Liver (tissue), 9 donors: ENCODE measurements around the gene RBBP6. TPM values are rescaled to one million over a fixed set of nuclear protein-coding genes. Genes with fewer than 3 reads are reported as not detected.

Experiments used
- DNase-seq: peaks from one replicate; pipeline ENCODE4 v3.0.0-alpha.2; 2017; ENCODE audit warnings: low spot score
- H3K27ac ChIP-seq, 2 donors: one replicate each; pipeline ENCODE4 v1.7.0; 2013; ENCODE audit warnings: inconsistent platforms in 2 of 2, low read length in 2 of 2, control low read depth in 1 of 2, low read depth in 1 of 2, mild to moderate bottlenecking in 1 of 2
- H3K27me3 ChIP-seq, 4 donors: one replicate each; pipeline versions ENCODE4 v1.6.1 to v1.7.0; 2013; ENCODE audit warnings: low read length in 3 of 4, inconsistent platforms in 1 of 4, mild to moderate bottlenecking in 1 of 4, moderate library complexity in 1 of 4; ENCODE audit not compliant: control insufficient read depth in 4 of 4, insufficient read depth in 4 of 4
- H3K36me3 ChIP-seq, 4 donors: one replicate each; pipeline versions ENCODE4 v1.6.1 to v1.7.0; 2013; ENCODE audit warnings: low read length in 3 of 4, mild to moderate bottlenecking in 3 of 4, low read depth in 1 of 4, moderate library complexity in 1 of 4; ENCODE audit not compliant: control insufficient read depth in 4 of 4, insufficient read depth in 3 of 4
- H3K4me1 ChIP-seq, 4 donors: one replicate each; pipeline versions ENCODE4 v1.6.1 to v1.7.0; 2013; ENCODE audit warnings: low read length in 3 of 4, mild to moderate bottlenecking in 3 of 4, moderate library complexity in 1 of 4; ENCODE audit not compliant: control insufficient read depth in 4 of 4, insufficient read depth in 4 of 4
- H3K4me3 ChIP-seq, 3 donors: one replicate each; pipeline versions ENCODE4 v1.6.1 to v1.7.0; 2013; ENCODE audit warnings: low read length in 3 of 3, control low read depth in 1 of 3, low read depth in 1 of 3, mild to moderate bottlenecking in 1 of 3
- H3K9ac ChIP-seq, 2 donors: one replicate each; pipeline ENCODE4 v1.7.0; 2013; ENCODE audit warnings: low read length in 2 of 2, mild to moderate bottlenecking in 2 of 2, moderate library complexity in 2 of 2, control low read depth in 1 of 2, low read depth in 1 of 2
- H3K9me3 ChIP-seq, 4 donors: one replicate each; pipeline versions ENCODE4 v1.6.1 to v1.7.0; 2013; ENCODE audit warnings: low read length in 3 of 4; ENCODE audit not compliant: control insufficient read depth in 4 of 4
- ATF3 ChIP-seq: IDR thresholded peaks from 2 replicates; pipeline ENCODE4 v1.6.1; 2016; ENCODE audit warnings: antibody characterized with exemption
- EGR1 ChIP-seq, 2 donors: IDR thresholded peaks; 2 replicates each; pipeline ENCODE4 v1.6.1; 2016 to 2018; ENCODE audit warnings: antibody characterized with exemption in 2 of 2, low read depth in 2 of 2
- FOXA1 ChIP-seq: IDR thresholded peaks from 2 replicates; pipeline ENCODE4 v1.6.1; 2016; ENCODE audit warnings: antibody characterized with exemption
- FOXA2 ChIP-seq: IDR thresholded peaks from 2 replicates; pipeline ENCODE4 v1.6.1; 2016; ENCODE audit warnings: antibody characterized with exemption
- GABPA ChIP-seq, 2 donors: IDR thresholded peaks in 1 of 2; conservative IDR thresholded peaks in 1 of 2; 2 replicates each; pipeline ENCODE4 v1.6.1; 2016; ENCODE audit warnings: antibody characterized with exemption in 2 of 2, mild to moderate bottlenecking in 1 of 2, moderate library complexity in 1 of 2
- HNF4A ChIP-seq, 2 donors: conservative IDR thresholded peaks; 2 replicates each; pipeline ENCODE4 v1.6.1; 2016; ENCODE audit warnings: antibody characterized with exemption in 2 of 2, mild to moderate bottlenecking in 2 of 2
- HNF4G ChIP-seq: IDR thresholded peaks from 2 replicates; pipeline ENCODE4 v1.6.1; 2016; ENCODE audit warnings: antibody characterized with exemption
- JUND ChIP-seq, 2 donors: IDR thresholded peaks; 2 replicates each; pipeline ENCODE4 v1.6.1; 2016; ENCODE audit warnings: antibody characterized with exemption in 2 of 2
- MAX ChIP-seq: IDR thresholded peaks from 2 replicates; pipeline ENCODE4 v1.6.1; 2016; ENCODE audit warnings: antibody characterized with exemption
- NR2F2 ChIP-seq: IDR thresholded peaks from 2 replicates; pipeline ENCODE4 v1.6.1; 2016; ENCODE audit warnings: antibody characterized with exemption
- RAD21 ChIP-seq, 2 donors: IDR thresholded peaks; 2 replicates each; pipeline ENCODE4 v1.6.1; 2016; ENCODE audit warnings: antibody characterized with exemption in 2 of 2, mild to moderate bottlenecking in 2 of 2
- RXRA ChIP-seq, 2 donors: IDR thresholded peaks; 2 replicates each; pipeline ENCODE4 v1.6.1; 2017 to 2018; ENCODE audit warnings: antibody characterized with exemption in 2 of 2, mild to moderate bottlenecking in 1 of 2
- SP1 ChIP-seq: IDR thresholded peaks from 2 replicates; pipeline ENCODE4 v1.6.1; 2018; ENCODE audit warnings: antibody characterized with exemption, mild to moderate bottlenecking
- TAF1 ChIP-seq: conservative IDR thresholded peaks from 2 replicates; pipeline ENCODE4 v1.6.1; 2016; ENCODE audit warnings: antibody characterized with exemption, mild to moderate bottlenecking
- YY1 ChIP-seq: IDR thresholded peaks from 2 replicates; pipeline ENCODE4 v1.6.1; 2016; ENCODE audit warnings: antibody characterized with exemption, mild to moderate bottlenecking
- WGBS: extraction: QIAGEN DNeasy Blood & Tissue Kit; methylation state at CpG from one replicate; pipeline ENCODE4 v1.1.7; 2013; 5-methylcytosine and 5-hydroxymethylcytosine counted together
- polyA plus RNA-seq, 2 donors: library from polyadenylated mRNA; stranded (reverse) in 1 of 2; unstranded in 1 of 2; fragments of 200-250 nt in 1 of 2; fragments of >200 nt in 1 of 2; fragmentation: Nextera tagmentation in 1 of 2; extraction: Ambion mirVana in 1 of 2; gene quantifications; one replicate each; pipeline versions ENCODE4 v1.2.1 to v1.2.3, GENCODE V29; 2013 to 2015
- total RNA-seq, 2 donors: library from RNA; depleted of rRNA; stranded (reverse); fragments of >200 nt; gene quantifications; one replicate each; pipeline ENCODE4 v1.2.3, GENCODE V29; 2014
- TF ChIP-seq, protein P1 (sequence below): fragments of 150-350 bp; IDR thresholded peaks from 2 replicates; pipeline ENCODE4 v1.5.1; 2017; ENCODE audit warnings: improper control_type of control experiment, low read depth, low read length; ENCODE audit not compliant: missing input control
- TF ChIP-seq, protein P2 (sequence below): IDR thresholded peaks from 2 replicates; pipeline ENCODE4 v1.6.1; 2016; ENCODE audit warnings: antibody characterized with exemption, mild to moderate bottlenecking
- TF ChIP-seq, protein P3 (sequence below): IDR thresholded peaks from 2 replicates; pipeline ENCODE4 v1.6.1; 2016; ENCODE audit warnings: antibody characterized with exemption
- donor health status: healthy.
- donor health status: healthy.
- donor health status: healthy.
- donor health status: healthy.
- donor health status: healthy.

Gene RBBP6
- total and polyA plus RNA-seq, 4 donors: 8.1 to 35.8 (median 11.8) TPM

- TF ChIP-seq RXRA (IDR thresholded peaks at IDR 0.05): no peak
- no peak for TF ChIP-seq FOXA1
These were observed 660 bp downstream of the RBBP6 start (continued) for GRCh38 chr16:24539850-24540601.

DNA sequence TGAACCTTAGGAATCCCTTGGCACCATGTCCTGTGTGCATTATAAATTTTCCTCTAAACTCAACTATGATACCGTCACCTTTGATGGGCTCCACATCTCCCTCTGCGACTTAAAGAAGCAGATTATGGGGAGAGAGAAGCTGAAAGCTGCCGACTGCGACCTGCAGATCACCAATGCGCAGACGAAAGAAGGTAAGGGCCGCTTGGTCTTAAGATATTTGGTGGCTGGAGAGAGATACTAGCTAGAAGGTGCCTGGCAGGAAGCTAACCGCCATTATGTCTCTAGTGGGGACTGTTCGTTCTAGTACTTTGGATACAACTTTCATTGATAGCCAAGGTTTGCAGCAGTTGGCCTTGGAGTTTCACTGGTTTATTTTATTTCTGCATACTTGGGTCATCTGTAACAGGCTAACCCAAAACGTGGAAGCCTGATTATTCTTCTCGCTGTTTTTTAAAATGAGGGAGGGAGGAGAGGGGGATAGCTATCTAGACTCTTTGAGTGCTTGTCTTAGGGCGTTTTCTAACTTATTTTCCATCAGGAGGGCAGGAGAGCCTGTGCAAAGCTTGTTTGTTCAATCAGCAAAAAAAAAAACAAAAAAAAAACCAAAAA is 1.3 kb downstream of the RBBP6 start:
- peak; percentile 44 for DNase-seq
- peak; percentile 83 for TF ChIP-seq YY1
- TF ChIP-seq HNF4A (conservative IDR thresholded peaks at IDR 0.05): no peak
- peaks cover 7 to 39% (median 22%) of the 10 kb centered on the region in 4 donors for H3K4me1 ChIP-seq
- under 1% methylated on average over 12 of the region's 12 CpGs for WGBS
- no peaks in the 10 kb centered on the region for H3K9me3 ChIP-seq
- H3K36me3 ChIP-seq: peaks cover 0 to 3% (median 1%) of the 10 kb centered on the region in 4 donors
- H3K4me3 ChIP-seq: peak overlapping the region; percentile 73 to 93 (median 85)
- peak overlapping the region; percentile 98 to 100 for H3K27ac ChIP-seq
- H3K27me3 ChIP-seq: no peaks in the 10 kb centered on the region
- H3K9ac ChIP-seq: peak overlapping the region; percentile 98 to 100

GRCh38 chr16:24541233-24541933 is 2.0 kb downstream of the RBBP6 start:
- TF ChIP-seq HNF4G (no peak), RXRA (IDR thresholded peaks at IDR 0.05) (no peak), RAD21 (IDR thresholded peaks at IDR 0.05) (no peak), FOXA2 (no peak), SP1 (no peak), EGR1 (IDR thresholded peaks at IDR 0.05; ENCODE audit: low read depth in 2 of 2) (no peak), JUND (IDR thresholded peaks at IDR 0.05) (no peak), HNF4A (conservative IDR thresholded peaks at IDR 0.05) (no peak), MAX (no peak), ATF3 (no peak), TAF1 (no peak), YY1 (no peak), NR2F2 (no peak), FOXA1 (no peak), GABPA (IDR thresholded peaks at IDR 0.05 in 1 of 2, conservative IDR thresholded peaks at IDR 0.05 in 1 of 2) (no peak)
- TF ChIP-seq, protein P1, sequence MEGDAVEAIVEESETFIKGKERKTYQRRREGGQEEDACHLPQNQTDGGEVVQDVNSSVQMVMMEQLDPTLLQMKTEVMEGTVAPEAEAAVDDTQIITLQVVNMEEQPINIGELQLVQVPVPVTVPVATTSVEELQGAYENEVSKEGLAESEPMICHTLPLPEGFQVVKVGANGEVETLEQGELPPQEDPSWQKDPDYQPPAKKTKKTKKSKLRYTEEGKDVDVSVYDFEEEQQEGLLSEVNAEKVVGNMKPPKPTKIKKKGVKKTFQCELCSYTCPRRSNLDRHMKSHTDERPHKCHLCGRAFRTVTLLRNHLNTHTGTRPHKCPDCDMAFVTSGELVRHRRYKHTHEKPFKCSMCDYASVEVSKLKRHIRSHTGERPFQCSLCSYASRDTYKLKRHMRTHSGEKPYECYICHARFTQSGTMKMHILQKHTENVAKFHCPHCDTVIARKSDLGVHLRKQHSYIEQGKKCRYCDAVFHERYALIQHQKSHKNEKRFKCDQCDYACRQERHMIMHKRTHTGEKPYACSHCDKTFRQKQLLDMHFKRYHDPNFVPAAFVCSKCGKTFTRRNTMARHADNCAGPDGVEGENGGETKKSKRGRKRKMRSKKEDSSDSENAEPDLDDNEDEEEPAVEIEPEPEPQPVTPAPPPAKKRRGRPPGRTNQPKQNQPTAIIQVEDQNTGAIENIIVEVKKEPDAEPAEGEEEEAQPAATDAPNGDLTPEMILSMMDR: no peak
- TF ChIP-seq, protein P2, sequence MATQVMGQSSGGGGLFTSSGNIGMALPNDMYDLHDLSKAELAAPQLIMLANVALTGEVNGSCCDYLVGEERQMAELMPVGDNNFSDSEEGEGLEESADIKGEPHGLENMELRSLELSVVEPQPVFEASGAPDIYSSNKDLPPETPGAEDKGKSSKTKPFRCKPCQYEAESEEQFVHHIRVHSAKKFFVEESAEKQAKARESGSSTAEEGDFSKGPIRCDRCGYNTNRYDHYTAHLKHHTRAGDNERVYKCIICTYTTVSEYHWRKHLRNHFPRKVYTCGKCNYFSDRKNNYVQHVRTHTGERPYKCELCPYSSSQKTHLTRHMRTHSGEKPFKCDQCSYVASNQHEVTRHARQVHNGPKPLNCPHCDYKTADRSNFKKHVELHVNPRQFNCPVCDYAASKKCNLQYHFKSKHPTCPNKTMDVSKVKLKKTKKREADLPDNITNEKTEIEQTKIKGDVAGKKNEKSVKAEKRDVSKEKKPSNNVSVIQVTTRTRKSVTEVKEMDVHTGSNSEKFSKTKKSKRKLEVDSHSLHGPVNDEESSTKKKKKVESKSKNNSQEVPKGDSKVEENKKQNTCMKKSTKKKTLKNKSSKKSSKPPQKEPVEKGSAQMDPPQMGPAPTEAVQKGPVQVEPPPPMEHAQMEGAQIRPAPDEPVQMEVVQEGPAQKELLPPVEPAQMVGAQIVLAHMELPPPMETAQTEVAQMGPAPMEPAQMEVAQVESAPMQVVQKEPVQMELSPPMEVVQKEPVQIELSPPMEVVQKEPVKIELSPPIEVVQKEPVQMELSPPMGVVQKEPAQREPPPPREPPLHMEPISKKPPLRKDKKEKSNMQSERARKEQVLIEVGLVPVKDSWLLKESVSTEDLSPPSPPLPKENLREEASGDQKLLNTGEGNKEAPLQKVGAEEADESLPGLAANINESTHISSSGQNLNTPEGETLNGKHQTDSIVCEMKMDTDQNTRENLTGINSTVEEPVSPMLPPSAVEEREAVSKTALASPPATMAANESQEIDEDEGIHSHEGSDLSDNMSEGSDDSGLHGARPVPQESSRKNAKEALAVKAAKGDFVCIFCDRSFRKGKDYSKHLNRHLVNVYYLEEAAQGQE: no peak
- TF ChIP-seq, protein P3, sequence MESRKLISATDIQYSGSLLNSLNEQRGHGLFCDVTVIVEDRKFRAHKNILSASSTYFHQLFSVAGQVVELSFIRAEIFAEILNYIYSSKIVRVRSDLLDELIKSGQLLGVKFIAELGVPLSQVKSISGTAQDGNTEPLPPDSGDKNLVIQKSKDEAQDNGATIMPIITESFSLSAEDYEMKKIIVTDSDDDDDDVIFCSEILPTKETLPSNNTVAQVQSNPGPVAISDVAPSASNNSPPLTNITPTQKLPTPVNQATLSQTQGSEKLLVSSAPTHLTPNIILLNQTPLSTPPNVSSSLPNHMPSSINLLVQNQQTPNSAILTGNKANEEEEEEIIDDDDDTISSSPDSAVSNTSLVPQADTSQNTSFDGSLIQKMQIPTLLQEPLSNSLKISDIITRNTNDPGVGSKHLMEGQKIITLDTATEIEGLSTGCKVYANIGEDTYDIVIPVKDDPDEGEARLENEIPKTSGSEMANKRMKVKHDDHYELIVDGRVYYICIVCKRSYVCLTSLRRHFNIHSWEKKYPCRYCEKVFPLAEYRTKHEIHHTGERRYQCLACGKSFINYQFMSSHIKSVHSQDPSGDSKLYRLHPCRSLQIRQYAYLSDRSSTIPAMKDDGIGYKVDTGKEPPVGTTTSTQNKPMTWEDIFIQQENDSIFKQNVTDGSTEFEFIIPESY: no peak
- Histone ChIP-seq H3K36me3 (peaks cover 0 to 3% (median 1%) of the 10 kb centered on the region in 4 donors), H3K4me3 (peak overlapping the region; percentile 73 to 93 (median 85)), H3K4me1 (peaks cover 7 to 37% (median 21%) of the 10 kb centered on the region in 4 donors), H3K27me3 (no peaks in the 10 kb centered on the region), H3K9ac (peak overlapping the region; percentile 98 to 100), H3K27ac (peak overlapping the region; percentile 98 to 100), H3K9me3 (no peaks in the 10 kb centered on the region)
- WGBS: under 1% methylated on average over 7 of the region's 7 CpGs
- DNase-seq: no peak
